GM12801 (cell line): ENCODE results near the gene GSTM2.

Experiments
- TF ChIP-seq, protein P1 (sequence below): IDR thresholded peaks from one replicate; pipeline ENCODE4 v1.5.1; 2011; ENCODE audit warnings: control low read depth; ENCODE audit not compliant: insufficient read length; ENCODE audit errors: extremely low read depth

Gene GSTM2

GRCh38 chr1:109714661-109715372 lies 47.0 kb downstream of the GSTM2 start:
- TF ChIP-seq, protein P1, sequence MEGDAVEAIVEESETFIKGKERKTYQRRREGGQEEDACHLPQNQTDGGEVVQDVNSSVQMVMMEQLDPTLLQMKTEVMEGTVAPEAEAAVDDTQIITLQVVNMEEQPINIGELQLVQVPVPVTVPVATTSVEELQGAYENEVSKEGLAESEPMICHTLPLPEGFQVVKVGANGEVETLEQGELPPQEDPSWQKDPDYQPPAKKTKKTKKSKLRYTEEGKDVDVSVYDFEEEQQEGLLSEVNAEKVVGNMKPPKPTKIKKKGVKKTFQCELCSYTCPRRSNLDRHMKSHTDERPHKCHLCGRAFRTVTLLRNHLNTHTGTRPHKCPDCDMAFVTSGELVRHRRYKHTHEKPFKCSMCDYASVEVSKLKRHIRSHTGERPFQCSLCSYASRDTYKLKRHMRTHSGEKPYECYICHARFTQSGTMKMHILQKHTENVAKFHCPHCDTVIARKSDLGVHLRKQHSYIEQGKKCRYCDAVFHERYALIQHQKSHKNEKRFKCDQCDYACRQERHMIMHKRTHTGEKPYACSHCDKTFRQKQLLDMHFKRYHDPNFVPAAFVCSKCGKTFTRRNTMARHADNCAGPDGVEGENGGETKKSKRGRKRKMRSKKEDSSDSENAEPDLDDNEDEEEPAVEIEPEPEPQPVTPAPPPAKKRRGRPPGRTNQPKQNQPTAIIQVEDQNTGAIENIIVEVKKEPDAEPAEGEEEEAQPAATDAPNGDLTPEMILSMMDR, result no peak

- TF ChIP-seq, protein P1, result no peak
Observed at GRCh38 chr1:109716121-109716520, 48.3 kb downstream of the GSTM2 start.

DNA sequence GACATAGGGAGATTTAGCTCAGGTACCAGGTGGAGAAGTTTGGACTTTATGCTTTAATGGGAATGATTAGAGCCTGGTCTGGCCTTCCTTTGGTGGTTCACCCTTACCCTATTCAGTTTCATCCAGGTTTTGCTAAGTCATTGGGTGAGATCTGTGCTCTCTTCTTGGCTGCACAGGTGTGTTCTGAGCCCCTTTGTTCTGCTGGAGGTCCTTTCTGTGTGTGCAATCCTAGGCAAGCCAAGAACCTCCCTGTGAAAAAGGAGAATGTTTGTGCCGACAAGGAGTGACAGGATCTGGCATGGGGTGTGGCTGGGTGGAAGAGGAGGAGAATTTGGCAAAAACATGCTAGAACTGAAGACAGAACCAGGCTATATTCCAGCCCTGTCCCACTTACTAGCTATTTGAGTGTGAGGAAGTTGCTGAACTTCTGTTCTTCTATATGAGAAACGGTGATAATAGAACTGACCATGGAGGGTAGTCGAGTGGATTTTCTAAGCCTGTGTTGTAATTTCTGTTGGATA lies 48.8 kb downstream of the GSTM2 start:
- TF ChIP-seq, protein P1, result no peak

GRCh38 chr1:109717729-109718128 lies 49.9 kb downstream of the GSTM2 start:
- TF ChIP-seq, protein P1, result no peak

DNA sequence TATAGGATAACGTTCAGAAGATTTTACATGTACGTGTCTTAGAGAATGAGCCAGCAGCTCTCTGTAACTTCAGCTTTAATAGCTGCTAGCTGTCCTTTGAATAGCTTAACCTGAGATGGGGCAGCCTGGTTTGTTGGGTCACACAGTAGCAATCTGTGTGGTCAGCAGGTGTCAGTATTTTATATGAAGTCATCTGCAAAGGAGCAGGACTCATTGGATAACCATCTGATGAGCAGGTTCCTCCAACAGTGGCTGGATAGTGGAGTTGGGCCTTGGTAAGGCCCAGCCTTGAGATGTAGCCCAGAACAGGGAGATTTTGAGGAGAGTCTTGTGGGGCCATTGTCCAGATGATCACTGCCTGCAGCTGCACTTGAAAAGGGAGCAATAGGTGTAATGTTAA lies 50.6 kb downstream of the GSTM2 start:
- TF ChIP-seq, protein P1, result no peak

DNA sequence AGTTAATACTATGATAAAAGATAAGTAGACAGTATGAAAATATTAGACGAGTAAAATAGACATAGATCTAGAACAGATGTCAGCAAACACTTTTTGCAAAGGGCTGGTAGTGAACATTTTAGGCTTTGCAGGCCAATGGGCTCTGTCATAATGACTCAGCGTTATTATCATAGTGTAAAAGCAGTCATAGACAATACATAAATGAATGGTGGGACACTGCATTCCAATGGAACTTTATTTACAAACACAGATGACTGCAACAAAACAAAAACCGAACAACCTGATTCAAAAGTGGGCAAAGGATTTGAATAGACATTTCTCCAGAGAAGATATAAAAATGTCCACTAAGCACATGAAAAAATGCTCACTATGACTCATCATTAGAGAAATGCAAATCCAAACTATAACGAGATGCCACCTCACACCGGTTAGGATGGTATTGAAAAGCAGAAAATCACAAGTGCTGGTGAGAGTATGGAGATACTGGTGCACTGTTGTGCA lies 51.5 kb downstream of the GSTM2 start:
- TF ChIP-seq, protein P1, result no peak

DNA sequence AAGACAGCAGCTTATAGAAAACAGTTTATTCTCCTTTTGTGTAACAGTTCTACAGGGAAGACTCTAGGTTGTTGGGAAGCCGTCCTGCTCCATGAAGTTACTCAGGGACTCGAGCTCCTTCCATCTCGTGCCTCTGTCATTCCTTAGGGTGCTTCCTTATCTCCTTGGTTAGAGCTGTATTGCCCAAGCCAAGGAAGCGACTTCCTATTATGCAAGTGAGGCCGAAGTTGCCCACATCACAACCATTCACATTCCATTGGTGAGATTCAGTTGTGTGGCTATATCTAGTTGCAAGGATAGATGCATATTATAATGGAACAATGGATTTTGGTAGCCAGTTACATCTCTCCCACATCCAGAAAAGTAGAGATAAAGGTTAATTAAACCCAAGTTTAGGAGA lies 53.2 kb downstream of the GSTM2 start:
- TF ChIP-seq, protein P1, result no peak
